HEK293 (cell line): Measurements from ENCODE around the gene KANTR.

Source experiments
- CTCF ChIA-PET: fragments of 350-600 bp; formaldehyde crosslinking; extraction: SDS; loops from one replicate; lab custom pipeline; 2021; ENCODE audit warnings: antibody characterized with exemption; lab: Yijun Ruan, JAX
- POLR2A ChIA-PET: fragments of 300-600 bp; formaldehyde crosslinking; extraction: SDS; loops from one replicate; lab custom pipeline; 2020; ENCODE audit warnings: antibody characterized with exemption, inconsistent platforms; lab: Yijun Ruan, JAX
- H3K27ac ChIP-seq: fragments of 200-500 bp; sonication (Bioruptor generic); 2 replicates; pipeline ENCODE4 v1.5.1; 2014; ENCODE audit warnings: low read depth, low read length, control low read depth, inconsistent platforms; ENCODE audit errors: extremely low read depth
- H3K36me3 ChIP-seq, 2 experiments: fragments of 200-500 bp in 1 of 2; sonication (Bioruptor generic) in 1 of 2; 1 replicate in 1 of 2; 2 replicates in 1 of 2; pipeline ENCODE4 v1.5.1; 2014 to 2017; ENCODE audit warnings: inconsistent platforms in 2 of 2, low read length in 2 of 2; ENCODE audit not compliant: control insufficient read depth in 2 of 2, insufficient read depth in 1 of 2
- H3K4me1 ChIP-seq: fragments of 200-500 bp; sonication (Bioruptor generic); 2 replicates; pipeline ENCODE4 v1.5.1; 2014; ENCODE audit warnings: mild to moderate bottlenecking, low read length, inconsistent platforms; ENCODE audit not compliant: control insufficient read depth, insufficient read depth
- H3K4me3 ChIP-seq: 2 replicates; pipeline ENCODE4 v1.5.1; 2011; ENCODE audit warnings: low read depth, mild to moderate bottlenecking, control low read depth, low read length, moderate library complexity
- H3K9me3 ChIP-seq: fragments of 200-500 bp; sonication (Bioruptor generic); 2 replicates; pipeline ENCODE4 v1.5.1; 2014; ENCODE audit warnings: low read depth, low read length, inconsistent platforms; ENCODE audit not compliant: control insufficient read depth, insufficient read depth
- EGR2 ChIP-seq: fragments of 450-650 bp; formaldehyde crosslinking; IDR thresholded peaks from 2 replicates; pipeline ENCODE4 v1.5.1; 2016; ENCODE audit warnings: low read depth, missing biosample characterization, missing genetic modification characterization
- PRDM10 ChIP-seq: fragments of 450-650 bp; formaldehyde crosslinking; IDR thresholded peaks from 2 replicates; pipeline ENCODE4 v1.5.1; 2016; ENCODE audit warnings: missing biosample characterization, missing genetic modification characterization
- ZBTB21 ChIP-seq: fragments of 450-650 bp; formaldehyde crosslinking; IDR thresholded peaks from 2 replicates; pipeline ENCODE4 v1.5.1; 2017; ENCODE audit warnings: missing biosample characterization, missing genetic modification characterization
- ZEB2 ChIP-seq: fragments of 450-650 bp; formaldehyde crosslinking; IDR thresholded peaks from 2 replicates; pipeline ENCODE4 v1.5.1; 2016; ENCODE audit warnings: missing biosample characterization, missing genetic modification characterization
- ZFHX2 ChIP-seq: fragments of 450-650 bp; formaldehyde crosslinking; conservative IDR thresholded peaks from 2 replicates; pipeline ENCODE4 v1.5.1; 2016; ENCODE audit warnings: missing biosample characterization, missing genetic modification characterization
- ZNF112 ChIP-seq: fragments of 450-650 bp; formaldehyde crosslinking; IDR thresholded peaks from 2 replicates; pipeline ENCODE4 v1.5.0; 2017; ENCODE audit warnings: missing biosample characterization, missing genetic modification characterization
- ZNF114 ChIP-seq: fragments of 450-650 bp; formaldehyde crosslinking; IDR thresholded peaks from 2 replicates; pipeline ENCODE4 v1.5.0; 2017; ENCODE audit warnings: missing biosample characterization, missing genetic modification characterization
- ZNF23 ChIP-seq: fragments of 450-650 bp; formaldehyde crosslinking; IDR thresholded peaks from 2 replicates; pipeline ENCODE4 v1.5.1; 2016; ENCODE audit warnings: missing biosample characterization, missing genetic modification characterization, borderline replicate concordance
- ZNF404 ChIP-seq: fragments of 450-650 bp; formaldehyde crosslinking; IDR thresholded peaks from 2 replicates; pipeline ENCODE4 v1.5.1; 2017; ENCODE audit warnings: missing biosample characterization, missing genetic modification characterization
- ZNF501 ChIP-seq: fragments of 450-650 bp; formaldehyde crosslinking; IDR thresholded peaks from 2 replicates; pipeline ENCODE4 v1.5.1; 2016; ENCODE audit warnings: missing biosample characterization, missing genetic modification characterization
- ZNF558 ChIP-seq: fragments of 450-650 bp; formaldehyde crosslinking; IDR thresholded peaks from 2 replicates; pipeline ENCODE4 v1.5.1; 2016; ENCODE audit warnings: missing biosample characterization, missing genetic modification characterization
- ZNF843 ChIP-seq: fragments of 450-650 bp; formaldehyde crosslinking; IDR thresholded peaks from 2 replicates; pipeline ENCODE4 v1.5.1; 2016; ENCODE audit warnings: missing biosample characterization, missing genetic modification characterization
- TF ChIP-seq, protein P1 (sequence below): fragments of 450-650 bp; formaldehyde crosslinking; IDR thresholded peaks from 2 replicates; pipeline ENCODE4 v1.5.1; 2016; ENCODE audit warnings: missing biosample characterization, missing genetic modification characterization
- TF ChIP-seq, protein P2 (sequence below): fragments of 450-650 bp; formaldehyde crosslinking; IDR thresholded peaks from 2 replicates; pipeline ENCODE4 v1.5.1; 2016; ENCODE audit warnings: missing biosample characterization, missing genetic modification characterization
- TF ChIP-seq, protein P3 (sequence below): fragments of 450-650 bp; formaldehyde crosslinking; IDR thresholded peaks from 2 replicates; pipeline ENCODE4 v1.5.1; 2017; ENCODE audit warnings: missing biosample characterization, mild to moderate bottlenecking, missing genetic modification characterization, moderate library complexity

Gene KANTR

DNA sequence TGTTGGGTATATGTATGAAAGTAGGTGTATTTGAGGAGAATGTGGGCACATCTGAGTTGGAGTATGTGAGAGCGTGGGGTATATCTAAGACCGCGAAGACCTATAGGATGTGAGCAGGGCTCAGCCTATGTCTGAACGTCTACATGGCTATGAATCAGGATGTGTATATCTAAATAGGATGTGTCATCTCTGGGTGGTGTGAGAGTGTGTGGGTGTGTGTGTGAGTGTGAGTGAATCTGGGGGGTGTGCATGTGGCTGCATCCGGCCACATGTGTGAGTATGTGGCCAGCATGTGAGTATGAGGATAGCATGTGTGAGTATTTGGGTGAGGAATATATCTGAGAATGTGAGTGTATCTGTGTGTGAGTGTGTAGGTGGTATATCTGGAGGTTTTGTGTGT is 37.6 kb upstream of the KANTR start:
- no peak overlapping the region for H3K4me3 ChIP-seq
- CTCF ChIA-PET, result interaction anchor here (0.5 kb wide), 1 partner anchor 58 kb away, joined by 3 read pairs; no protein-coding TSS in a partner anchor
- H3K4me1 ChIP-seq, result no peaks in the 10 kb centered on the region
- no peaks in the 10 kb centered on the region for H3K36me3 ChIP-seq
- POLR2A ChIA-PET, result no interaction called here
- H3K27ac ChIP-seq, result no peak overlapping the region
- TF ChIP-seq ZBTB21 (tag by site-specific recombination) (no peak), ZNF843 (tag by site-specific recombination) (no peak), ZNF114 (tag by site-specific recombination) (no peak), ZNF404 (tag by site-specific recombination) (no peak), ZNF23 (tag by site-specific recombination) (no peak), ZEB2 (tag by site-specific recombination) (no peak), ZNF558 (tag by site-specific recombination) (no peak), PRDM10 (tag by site-specific recombination) (no peak), ZFHX2 (tag by site-specific recombination) (peak; percentile 79), EGR2 (tag by site-specific recombination) (peak; percentile 74)
- TF ChIP-seq, protein P1, sequence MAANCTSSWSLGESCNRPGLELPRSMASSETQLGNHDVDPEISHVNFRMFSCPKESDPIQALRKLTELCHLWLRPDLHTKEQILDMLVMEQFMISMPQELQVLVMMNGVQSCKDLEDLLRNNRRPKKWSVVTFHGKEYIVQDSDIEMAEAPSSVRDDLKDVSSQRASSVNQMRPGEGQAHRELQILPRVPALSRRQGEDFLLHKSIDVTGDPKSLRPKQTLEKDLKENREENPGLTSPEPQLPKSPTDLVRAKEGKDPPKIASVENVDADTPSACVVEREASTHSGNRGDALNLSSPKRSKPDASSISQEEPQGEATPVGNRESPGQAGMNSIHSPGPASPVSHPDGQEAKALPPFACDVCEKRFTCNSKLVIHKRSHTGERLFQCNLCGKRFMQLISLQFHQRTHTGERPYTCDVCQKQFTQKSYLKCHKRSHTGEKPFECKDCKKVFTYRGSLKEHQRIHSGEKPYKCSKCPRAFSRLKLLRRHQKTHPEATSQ (tag by site-specific recombination), result no peak
- H3K9me3 ChIP-seq, result no peaks in the 10 kb centered on the region

- no peaks in the 10 kb centered on the region for H3K36me3 ChIP-seq
- H3K9me3 ChIP-seq, result no peaks in the 10 kb centered on the region
- H3K27ac ChIP-seq, result no peak overlapping the region
- no peak overlapping the region for H3K4me3 ChIP-seq
- ChIA-PET POLR2A (interaction anchor here (1.5 kb wide), 1 partner anchor 70 kb away, joined by 4 read pairs; no protein-coding TSS in a partner anchor), CTCF (interaction anchor here (0.7 to 1.1 kb wide), 2 partner anchors 14 to 29 kb away, joined by 3 read pairs; no protein-coding TSS in a partner anchor)
- no peaks in the 10 kb centered on the region for H3K4me1 ChIP-seq
- TF ChIP-seq, protein P2, sequence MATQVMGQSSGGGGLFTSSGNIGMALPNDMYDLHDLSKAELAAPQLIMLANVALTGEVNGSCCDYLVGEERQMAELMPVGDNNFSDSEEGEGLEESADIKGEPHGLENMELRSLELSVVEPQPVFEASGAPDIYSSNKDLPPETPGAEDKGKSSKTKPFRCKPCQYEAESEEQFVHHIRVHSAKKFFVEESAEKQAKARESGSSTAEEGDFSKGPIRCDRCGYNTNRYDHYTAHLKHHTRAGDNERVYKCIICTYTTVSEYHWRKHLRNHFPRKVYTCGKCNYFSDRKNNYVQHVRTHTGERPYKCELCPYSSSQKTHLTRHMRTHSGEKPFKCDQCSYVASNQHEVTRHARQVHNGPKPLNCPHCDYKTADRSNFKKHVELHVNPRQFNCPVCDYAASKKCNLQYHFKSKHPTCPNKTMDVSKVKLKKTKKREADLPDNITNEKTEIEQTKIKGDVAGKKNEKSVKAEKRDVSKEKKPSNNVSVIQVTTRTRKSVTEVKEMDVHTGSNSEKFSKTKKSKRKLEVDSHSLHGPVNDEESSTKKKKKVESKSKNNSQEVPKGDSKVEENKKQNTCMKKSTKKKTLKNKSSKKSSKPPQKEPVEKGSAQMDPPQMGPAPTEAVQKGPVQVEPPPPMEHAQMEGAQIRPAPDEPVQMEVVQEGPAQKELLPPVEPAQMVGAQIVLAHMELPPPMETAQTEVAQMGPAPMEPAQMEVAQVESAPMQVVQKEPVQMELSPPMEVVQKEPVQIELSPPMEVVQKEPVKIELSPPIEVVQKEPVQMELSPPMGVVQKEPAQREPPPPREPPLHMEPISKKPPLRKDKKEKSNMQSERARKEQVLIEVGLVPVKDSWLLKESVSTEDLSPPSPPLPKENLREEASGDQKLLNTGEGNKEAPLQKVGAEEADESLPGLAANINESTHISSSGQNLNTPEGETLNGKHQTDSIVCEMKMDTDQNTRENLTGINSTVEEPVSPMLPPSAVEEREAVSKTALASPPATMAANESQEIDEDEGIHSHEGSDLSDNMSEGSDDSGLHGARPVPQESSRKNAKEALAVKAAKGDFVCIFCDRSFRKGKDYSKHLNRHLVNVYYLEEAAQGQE (tag by site-specific recombination), result no peak
- no peak for TF ChIP-seq ZNF112 (tag by site-specific recombination)
- TF ChIP-seq ZNF501 (tag by site-specific recombination), result no peak
- TF ChIP-seq, protein P3, sequence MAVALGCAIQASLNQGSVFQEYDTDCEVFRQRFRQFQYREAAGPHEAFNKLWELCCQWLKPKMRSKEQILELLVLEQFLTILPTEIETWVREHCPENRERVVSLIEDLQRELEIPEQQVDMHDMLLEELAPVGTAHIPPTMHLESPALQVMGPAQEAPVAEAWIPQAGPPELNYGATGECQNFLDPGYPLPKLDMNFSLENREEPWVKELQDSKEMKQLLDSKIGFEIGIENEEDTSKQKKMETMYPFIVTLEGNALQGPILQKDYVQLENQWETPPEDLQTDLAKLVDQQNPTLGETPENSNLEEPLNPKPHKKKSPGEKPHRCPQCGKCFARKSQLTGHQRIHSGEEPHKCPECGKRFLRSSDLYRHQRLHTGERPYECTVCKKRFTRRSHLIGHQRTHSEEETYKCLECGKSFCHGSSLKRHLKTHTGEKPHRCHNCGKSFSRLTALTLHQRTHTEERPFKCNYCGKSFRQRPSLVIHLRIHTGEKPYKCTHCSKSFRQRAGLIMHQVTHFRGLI, result no peak
Measured at GRCh38 chrX:53065104-53065503, 28.8 kb upstream of the KANTR start.
